ENCODE results near the gene PHF21B. TPM values are rescaled to one million over a fixed set of nuclear protein-coding genes. Genes with fewer than 3 reads are reported as not detected.
"Not testable (repeated sequence)": the region's sequence is repeated elsewhere in the genome, so short reads cannot be mapped to it uniquely, and the experiment has no call there.

The PHF21B gene
- 0.13 TPM in 1 of 2 replicates, not detected in the other for total RNA-seq

DNA sequence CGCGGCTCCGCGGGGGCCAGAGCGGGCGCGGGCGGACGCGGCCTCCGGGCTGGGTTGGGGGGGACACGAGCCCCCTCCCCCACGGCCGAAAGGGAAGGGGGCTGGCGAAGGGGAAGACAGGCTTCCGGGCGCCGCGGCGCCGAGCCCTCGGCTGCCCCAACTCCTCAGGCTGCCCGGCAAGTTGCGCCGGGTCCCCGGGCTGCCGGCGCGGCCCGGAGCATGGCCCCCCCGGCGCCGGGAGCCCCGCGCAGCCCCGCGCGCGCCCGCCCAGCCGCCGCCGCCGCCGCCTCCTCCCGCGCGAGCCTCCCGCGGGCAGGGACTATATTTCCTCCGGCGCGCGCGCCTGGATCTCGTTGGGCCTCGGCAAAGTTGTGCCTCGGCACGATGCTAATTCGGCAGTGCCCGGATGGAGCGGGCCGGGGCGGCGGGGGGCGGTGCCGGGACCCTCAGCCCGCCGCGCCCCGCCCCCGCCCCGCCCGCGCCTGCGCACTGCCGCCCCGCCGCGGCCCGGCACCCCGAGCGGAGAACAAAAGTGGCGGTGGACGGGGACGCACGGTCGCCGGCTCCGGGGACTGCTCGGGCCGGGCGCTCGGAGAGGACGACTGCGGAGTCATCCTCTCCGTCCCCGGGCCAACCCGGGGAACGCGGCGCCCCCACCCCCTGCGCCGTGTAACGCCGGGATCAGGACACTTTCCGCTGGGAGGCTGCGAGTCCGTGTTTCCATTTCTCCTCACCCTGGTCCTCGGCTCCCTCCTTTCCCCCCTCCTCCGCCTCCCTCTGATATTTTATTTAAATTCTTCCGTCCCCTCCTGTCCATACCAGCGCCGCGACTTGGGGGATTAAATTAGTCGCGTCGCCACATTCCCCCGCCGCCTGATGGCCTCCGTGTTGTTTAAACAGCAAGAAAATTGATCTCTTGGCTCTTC lies at the start of gene PHF21B:
Gene PHF21B, minus strand, starts transcription at position 400 of the 926 bp plus-strand sequence. CDS start 456 bp downstream, outside the sequence.
- DNase-seq (ENCODE audit: low read depth in 2 of 2): peak in 1 of 2 donors; percentile 23

DNA sequence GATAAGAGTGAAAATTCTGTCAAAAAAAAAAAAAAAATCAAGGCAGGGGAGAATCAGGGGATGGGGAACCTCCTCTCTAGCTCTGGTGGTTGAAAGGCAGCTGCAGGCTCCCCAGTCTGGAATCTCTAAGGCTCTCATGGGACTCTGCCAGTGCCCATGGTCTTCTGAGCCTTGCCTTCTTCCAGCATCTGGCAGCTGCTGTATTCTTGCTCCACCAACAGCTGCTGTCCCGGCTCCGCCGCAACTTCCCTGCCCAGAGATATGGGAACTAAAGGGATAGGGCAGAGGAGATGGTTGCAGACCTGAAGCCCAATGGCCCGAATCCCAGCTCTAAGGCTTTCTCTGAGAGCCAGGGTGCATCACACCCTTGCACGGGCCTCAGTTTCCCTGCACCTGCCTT lies 49.5 kb upstream of the PHF21B start:
- DNase-seq (ENCODE audit: low read depth in 2 of 2): no peak

DNA sequence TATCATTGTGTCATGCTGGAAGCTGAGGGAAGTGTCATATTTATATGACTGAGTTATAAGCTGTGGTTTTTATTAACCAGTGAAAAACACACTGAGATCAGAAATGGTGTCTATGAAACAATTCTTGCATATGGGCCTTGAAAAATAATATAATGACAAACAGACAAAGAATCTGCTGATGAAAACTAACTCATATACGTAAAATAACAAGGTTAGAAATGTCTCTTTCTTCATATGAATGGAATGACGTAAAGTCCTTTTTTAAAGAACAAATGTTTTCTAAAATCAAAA lies 48.8 kb upstream of the PHF21B start:
- no peak for DNase-seq (ENCODE audit: low read depth in 2 of 2)

- DNase-seq (ENCODE audit: low read depth in 2 of 2): no peak
Observed at GRCh38 chr22:45055936-45056335, 46.1 kb upstream of the PHF21B start.

GRCh38 chr22:45053571-45053970 lies 43.8 kb upstream of the PHF21B start:
- DNase-seq (ENCODE audit: low read depth in 2 of 2): no peak

- DNase-seq (ENCODE audit: low read depth in 2 of 2): no peak
Observed at GRCh38 chr22:45053094-45053493, 43.3 kb upstream of the PHF21B start.

DNA sequence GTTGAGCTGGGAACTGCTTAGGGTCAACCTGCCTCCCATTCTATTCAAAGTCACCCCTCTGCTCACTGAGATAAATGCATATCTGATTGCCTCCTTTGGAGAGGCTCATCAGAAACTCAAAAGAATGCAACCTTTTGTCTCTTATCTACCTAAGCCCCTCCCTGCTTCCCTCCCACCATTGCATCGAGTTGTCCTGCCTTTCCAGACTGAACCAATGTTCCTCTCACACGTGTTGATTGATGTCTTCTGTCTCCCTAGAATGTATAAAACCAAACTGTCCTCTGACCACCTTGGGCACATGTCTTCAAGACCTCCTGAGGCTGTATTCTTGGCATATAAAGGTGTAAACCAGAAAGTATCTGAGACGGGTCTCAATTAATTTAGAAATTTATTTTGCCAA lies 42.9 kb upstream of the PHF21B start:
- DNase-seq (ENCODE audit: low read depth in 2 of 2): not testable (repeated sequence)

DNA sequence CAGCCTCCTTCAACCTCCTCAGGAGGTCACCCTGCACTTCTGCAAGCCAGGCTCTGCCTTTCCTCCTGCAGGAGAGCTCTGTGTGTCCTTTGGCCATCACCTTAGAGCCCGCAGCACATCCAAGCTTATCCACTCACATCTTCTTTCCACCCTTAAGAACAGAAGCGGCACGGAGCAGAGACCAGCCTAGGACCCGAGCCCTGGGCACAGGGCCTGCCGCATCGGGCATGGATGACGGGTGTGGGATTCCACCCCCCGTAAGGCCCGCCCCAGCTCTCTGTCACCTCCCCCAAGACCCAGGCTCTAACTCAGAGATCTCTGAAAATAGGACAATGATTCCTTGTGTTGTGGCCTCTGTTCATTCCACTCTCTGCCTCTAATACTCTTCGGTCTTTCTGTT lies 42.1 kb upstream of the PHF21B start:
- no peak for DNase-seq (ENCODE audit: low read depth in 2 of 2)

DNA sequence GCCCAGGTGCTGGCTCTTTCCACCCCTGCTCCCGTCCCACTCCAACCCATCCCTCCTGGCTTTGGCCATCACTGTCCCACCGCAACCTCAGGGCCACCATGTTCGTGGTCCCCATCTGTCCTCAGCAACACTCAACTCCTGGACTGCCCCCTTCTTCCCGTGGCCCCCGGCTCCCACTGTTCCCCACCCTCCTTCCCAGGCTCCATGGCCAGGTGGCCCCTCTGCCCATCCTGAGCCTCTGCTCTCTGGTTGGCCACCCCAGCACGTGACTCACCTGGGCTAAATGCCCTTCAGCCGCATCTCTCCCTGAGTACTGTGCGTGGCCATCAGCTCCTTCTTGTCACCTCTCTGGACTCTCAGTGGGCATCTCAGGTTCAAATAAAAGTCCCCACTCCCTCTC lies 41.6 kb upstream of the PHF21B start:
- no peak for DNase-seq (ENCODE audit: low read depth in 2 of 2)

- no peak for DNase-seq (ENCODE audit: low read depth in 2 of 2)
Observed at GRCh38 chr22:45047260-45047659, 37.5 kb upstream of the PHF21B start.

DNA sequence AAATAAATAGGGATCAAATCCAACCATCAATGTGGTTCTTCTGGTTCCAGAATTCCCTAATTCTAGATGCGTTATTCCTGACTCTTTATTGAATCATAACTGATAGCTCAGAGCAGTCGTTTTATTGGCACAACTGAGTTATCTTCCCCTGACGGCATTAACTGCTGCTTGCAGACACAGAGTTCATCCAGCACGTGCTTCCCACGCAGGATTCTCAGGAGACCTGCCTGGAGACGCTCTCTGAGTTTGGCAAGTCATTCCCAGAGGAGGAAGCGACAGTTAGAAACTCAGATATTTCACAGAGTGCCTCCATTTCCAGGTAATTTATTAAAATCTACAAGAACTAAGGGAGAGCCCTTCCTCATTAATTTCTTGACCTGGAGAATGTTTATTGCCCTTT lies 35.4 kb upstream of the PHF21B start:
- no peak for DNase-seq (ENCODE audit: low read depth in 2 of 2)

GRCh38 chr22:45042263-45042662 lies 32.5 kb upstream of the PHF21B start:
- DNase-seq (ENCODE audit: low read depth in 2 of 2): no peak

DNA sequence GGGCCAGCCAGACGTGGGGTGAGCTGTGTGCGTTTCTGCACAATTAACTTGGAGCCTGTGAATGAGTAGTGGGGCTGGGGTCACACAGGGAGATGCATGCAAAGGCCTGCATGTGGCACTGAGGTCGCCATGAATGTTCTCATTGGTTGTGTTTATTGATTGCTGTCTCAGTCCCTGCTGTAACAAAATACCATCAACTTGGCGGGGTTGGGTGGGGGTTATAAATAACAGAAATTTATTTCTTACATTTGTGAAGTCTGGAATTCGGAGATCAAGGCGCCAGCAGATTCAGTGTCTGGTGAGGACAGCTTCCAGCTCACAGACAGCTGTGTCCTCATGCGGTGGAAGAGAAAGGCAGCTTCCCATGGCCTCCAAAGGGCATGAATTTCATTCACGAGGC lies 29.3 kb upstream of the PHF21B start:
- DNase-seq (ENCODE audit: low read depth in 2 of 2): no peak

DNA sequence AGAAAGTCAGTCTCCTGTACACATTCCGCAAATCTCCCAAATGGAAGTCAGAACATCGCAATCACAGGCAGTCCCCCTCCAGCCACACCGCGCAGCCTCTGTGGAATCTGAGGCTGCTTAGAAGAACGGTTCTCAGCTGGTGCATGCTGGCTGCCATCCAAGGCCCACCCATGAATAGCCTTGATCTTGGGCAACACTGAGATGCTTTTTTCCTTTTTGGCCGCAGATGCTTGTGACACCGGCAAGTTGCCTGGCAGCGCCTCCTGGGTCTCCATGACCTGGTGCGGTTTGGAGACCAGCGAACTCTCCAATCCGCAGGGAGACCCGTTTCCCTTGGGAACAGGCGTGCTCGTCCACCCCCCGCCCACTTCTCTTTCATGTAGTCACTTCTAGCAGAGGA lies 26.3 kb upstream of the PHF21B start:
- no peak for DNase-seq (ENCODE audit: low read depth in 2 of 2)

DNA sequence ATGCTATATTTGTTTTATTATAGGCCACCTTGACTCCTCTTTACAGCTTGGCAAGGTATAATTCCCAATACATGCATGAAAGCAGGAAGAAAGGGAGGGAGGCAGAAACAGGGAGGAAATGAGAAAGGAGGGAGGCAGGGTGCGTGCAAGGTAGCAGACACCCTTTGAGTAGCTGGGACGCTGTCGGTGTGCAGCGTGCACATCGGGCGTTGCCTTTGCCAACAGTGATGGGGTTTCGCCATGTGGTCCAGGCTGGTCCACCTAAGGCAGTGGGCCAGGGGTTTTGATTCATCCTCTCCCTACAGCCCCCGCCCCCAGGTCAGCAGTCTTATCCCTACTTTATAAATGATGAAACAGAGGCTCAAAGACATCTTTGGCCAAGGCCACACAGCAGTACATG lies 25.0 kb upstream of the PHF21B start:
- DNase-seq (ENCODE audit: low read depth in 2 of 2): no peak

DNA sequence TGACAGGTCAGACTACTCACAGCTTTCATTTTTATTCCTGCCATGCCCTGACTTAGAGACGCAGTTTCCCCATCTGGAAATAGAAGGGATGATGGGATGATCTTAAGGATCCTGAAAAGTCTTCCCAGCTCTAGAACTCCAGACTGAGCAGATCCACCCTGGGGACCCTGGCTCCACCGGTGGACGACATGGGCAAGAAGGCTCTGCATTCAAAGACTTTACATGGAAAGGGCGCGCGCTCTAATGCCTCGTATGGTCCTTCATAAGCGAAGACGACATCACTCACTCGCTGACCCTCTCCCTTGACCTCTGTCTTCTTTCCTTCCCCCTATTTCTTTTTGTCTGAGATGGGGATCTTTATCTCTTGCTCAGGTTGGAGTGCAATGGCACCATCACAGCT lies 24.4 kb upstream of the PHF21B start:
- DNase-seq (ENCODE audit: low read depth in 2 of 2): no peak

- DNase-seq (ENCODE audit: low read depth in 2 of 2): no peak
Observed at GRCh38 chr22:45033136-45033535, 23.3 kb upstream of the PHF21B start.

DNA sequence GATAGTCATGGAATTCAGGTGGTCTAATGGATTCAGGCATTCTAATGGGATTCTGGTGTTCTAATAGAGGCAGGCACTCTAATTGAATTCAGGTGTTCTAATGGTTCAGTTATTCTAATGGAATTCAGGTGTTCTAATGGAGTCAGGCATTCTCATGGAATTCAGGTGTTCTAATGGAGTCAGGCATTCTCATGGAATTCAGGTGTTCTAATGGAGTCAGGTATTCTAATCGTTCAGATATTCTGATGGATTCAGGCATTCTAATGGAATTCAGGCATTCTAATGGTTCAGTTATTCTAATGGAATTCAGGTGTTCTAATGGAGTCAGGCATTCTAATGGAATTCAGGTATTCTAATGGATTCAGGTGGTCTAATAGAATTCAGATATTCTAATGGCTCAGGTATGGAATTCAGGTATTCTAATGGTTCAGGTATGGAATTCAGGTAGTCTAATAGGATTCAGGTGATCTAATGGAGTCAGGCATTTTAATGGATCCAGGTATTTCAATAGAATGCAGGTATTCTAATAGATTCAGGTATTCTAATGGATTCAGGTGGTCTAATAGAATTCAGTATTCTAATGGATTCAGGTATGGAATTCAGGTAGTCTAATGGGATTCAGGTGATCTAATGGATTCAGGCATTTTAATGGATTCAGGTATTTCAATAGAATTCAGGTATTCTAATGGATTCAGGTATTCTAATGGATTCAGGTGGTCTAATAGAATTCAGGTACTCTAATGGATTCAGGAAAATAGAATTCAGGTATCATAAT lies 22.0 kb upstream of the PHF21B start:
- DNase-seq (ENCODE audit: low read depth in 2 of 2): no peak

GRCh38 chr22:45029501-45029900 lies 19.7 kb upstream of the PHF21B start:
- no peak for DNase-seq (ENCODE audit: low read depth in 2 of 2)

DNA sequence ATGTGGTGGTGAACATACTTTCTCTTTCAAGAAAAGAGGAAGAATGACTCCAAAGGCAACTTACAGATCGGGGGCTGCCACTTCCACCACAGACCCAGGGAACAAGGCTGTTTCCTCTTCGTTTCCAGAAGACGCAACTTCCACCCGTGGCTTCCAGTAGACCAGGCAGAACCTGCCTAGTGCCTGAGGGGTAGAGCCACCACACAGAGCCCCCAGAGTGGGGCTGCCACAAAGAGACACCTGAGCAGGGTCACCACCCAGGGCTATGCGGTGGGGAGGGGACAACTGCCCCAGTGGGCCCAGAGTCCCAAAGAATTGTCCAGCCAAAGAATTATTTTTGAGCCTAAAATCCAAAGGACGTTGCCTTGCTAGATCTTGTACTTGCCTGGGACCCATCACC lies 16.7 kb upstream of the PHF21B start:
- no peak for DNase-seq (ENCODE audit: low read depth in 2 of 2)

DNA sequence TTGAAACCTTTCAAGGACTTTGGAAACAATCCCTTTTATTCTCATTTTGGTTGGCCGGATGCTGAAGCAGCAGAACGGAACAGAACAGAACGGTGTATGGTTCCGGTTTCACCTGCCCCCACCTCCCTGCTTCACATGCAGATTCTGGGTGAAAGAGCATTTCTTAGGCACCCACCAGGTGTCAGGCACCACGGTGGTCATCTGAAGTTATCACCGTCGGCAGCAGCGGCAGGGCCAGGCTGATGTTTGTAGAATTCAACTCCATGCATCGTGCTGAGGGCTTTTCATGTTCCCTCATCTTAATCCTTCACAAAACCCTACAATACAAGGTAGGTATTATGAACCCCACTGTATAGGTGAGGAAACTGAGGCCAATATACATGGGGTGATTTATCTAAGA lies 13.6 kb upstream of the PHF21B start:
- no peak for DNase-seq (ENCODE audit: low read depth in 2 of 2)

DNA sequence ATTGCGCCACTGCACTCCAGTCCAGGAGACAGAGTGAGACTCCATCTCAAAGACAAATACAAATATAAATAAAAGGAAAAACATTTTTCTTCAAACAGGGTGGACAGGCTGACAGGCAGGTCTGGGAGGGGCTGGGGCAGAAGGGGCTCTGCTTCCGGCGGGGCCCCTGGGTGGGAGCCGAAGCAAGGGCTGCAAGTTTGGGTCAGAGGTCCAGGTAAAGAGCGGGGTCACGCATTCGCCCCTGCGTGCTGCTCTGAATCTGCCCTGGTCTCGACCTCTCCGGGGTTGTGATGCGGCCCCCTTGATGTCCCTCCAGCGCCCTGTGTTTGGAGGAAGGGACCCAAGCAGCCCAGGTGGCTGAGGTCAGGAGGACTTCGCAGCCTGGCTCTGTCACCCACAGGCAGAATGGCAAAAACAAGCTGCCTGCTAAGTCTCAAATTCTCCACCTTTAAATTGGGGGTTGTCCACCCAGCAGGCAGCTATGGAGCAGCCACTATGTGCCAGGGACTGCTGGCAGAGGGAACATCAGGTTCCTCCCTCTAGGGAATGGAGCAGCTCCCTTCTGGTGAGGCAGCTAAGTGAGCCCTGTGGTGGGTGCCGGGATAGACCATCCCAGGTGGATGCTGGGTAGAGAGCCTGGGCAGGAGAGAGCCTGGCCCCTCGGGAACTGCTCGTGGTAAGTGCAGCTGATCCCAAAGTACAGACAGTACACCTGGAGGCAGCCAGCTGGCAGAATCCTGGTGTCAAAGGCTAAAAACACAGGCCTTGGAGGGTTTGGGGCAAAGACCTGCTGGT lies 10.3 kb upstream of the PHF21B start:
- DNase-seq (ENCODE audit: low read depth in 2 of 2): no peak
